ENCODE results near the gene IGIP. TPM values are rescaled to one million over a fixed set of nuclear protein-coding genes. Genes with fewer than 3 reads are reported as not detected.

Gene IGIP
- polyA plus RNA-seq, 3 donors = 0.08 to 0.75 TPM; not detected in 1

- intact Hi-C loops (cut with micrococcal nuclease) = no loop called here
- Histone ChIP-seq H3K27me3 (ENCODE audit: control insufficient read depth in 2 of 2, insufficient read depth in 2 of 2, low read length in 2 of 2) (peaks cover 33 to 65% of the 10 kb centered on the region in 2 donors), H3K9me3 (replicated peaks in 1 of 2; ENCODE audit: control insufficient read depth in 1 of 2, insufficient read depth in 1 of 2, low read length in 2 of 2) (no peaks in the 10 kb centered on the region), H3K9ac (ENCODE audit: insufficient read depth, low read length, poor library complexity, severe bottlenecking) (no peak overlapping the region), H3K36me3 (replicated peaks in 1 of 2; ENCODE audit: control insufficient read depth in 1 of 2, insufficient read depth in 2 of 2, low read length in 2 of 2) (no peaks in the 10 kb centered on the region), H3K4me3 (replicated peaks in 1 of 3; ENCODE audit: low read depth in 2 of 3, low read length in 3 of 3) (no peak overlapping the region), H3K4me2 (replicated peaks; ENCODE audit: extremely low read depth, low read length, poor library complexity, severe bottlenecking) (no peak overlapping the region), H2AFZ (ENCODE audit: insufficient read depth, low read depth, low read length, poor library complexity, severe bottlenecking) (no peak overlapping the region), H3K27ac (ENCODE audit: low read depth in 1 of 2, low read length in 2 of 2) (no peak overlapping the region), H3K4me1 (ENCODE audit: control insufficient read depth in 1 of 2, insufficient read depth in 2 of 2, low read length in 2 of 2) (no peaks in the 10 kb centered on the region), H4K20me1 (ENCODE audit: insufficient read depth, low read length) (no peaks in the 10 kb centered on the region), H3K79me2 (ENCODE audit: insufficient read depth, low read length) (no peaks in the 10 kb centered on the region)
- WGBS (ENCODE audit: insufficient coverage) = no CpG with 5 or more reads among the region's 1 CpG
- no peaks in the 10 kb centered on the region for H3K36me3 Mint-ChIP-seq
- H3K4me3 Mint-ChIP-seq = peak overlapping the region in 1 of 2 donors; percentile 31
- no peaks in the 10 kb centered on the region for H3K9me3 Mint-ChIP-seq
- TF ChIP-seq CTCF (IDR thresholded peaks at IDR 0.05) = no peak
- H3K27me3 Mint-ChIP-seq (ENCODE audit: low read depth in 3 of 3) = peaks cover 33 to 63% (median 38%) of the 10 kb centered on the region in 3 donors
- H3K4me1 Mint-ChIP-seq = no peaks in the 10 kb centered on the region
- no peak overlapping the region for H3K27ac Mint-ChIP-seq
- DNase-seq = no peak
Measured at GRCh38 chr5:140083650-140084049, 42.1 kb upstream of the IGIP start.

- Histone ChIP-seq H3K4me1 (ENCODE audit: control insufficient read depth in 1 of 2, insufficient read depth in 2 of 2, low read length in 2 of 2) (no peaks in the 10 kb centered on the region), H2AFZ (ENCODE audit: insufficient read depth, low read depth, low read length, poor library complexity, severe bottlenecking) (no peak overlapping the region), H3K4me3 (replicated peaks in 1 of 3; ENCODE audit: low read depth in 2 of 3, low read length in 3 of 3) (no peak overlapping the region), H3K4me2 (replicated peaks; ENCODE audit: extremely low read depth, low read length, poor library complexity, severe bottlenecking) (no peak overlapping the region), H3K36me3 (replicated peaks in 1 of 2; ENCODE audit: control insufficient read depth in 1 of 2, insufficient read depth in 2 of 2, low read length in 2 of 2) (no peaks in the 10 kb centered on the region), H3K27me3 (ENCODE audit: control insufficient read depth in 2 of 2, insufficient read depth in 2 of 2, low read length in 2 of 2) (peaks cover 33 to 57% of the 10 kb centered on the region in 2 donors), H3K27ac (ENCODE audit: low read depth in 1 of 2, low read length in 2 of 2) (no peak overlapping the region), H3K9me3 (replicated peaks in 1 of 2; ENCODE audit: control insufficient read depth in 1 of 2, insufficient read depth in 1 of 2, low read length in 2 of 2) (peaks cover 0 to 2% of the 10 kb centered on the region in 2 donors), H4K20me1 (ENCODE audit: insufficient read depth, low read length) (no peaks in the 10 kb centered on the region), H3K9ac (ENCODE audit: insufficient read depth, low read length, poor library complexity, severe bottlenecking) (no peak overlapping the region), H3K79me2 (ENCODE audit: insufficient read depth, low read length) (no peaks in the 10 kb centered on the region)
- H3K27ac Mint-ChIP-seq = no peak overlapping the region
- no peak for DNase-seq
- peak overlapping the region in 1 of 2 donors; percentile 44 for H3K4me3 Mint-ChIP-seq
- H3K9me3 Mint-ChIP-seq = peaks cover under 1 to 5% (median 3%) of the 10 kb centered on the region in 7 donors
- no peaks in the 10 kb centered on the region for H3K36me3 Mint-ChIP-seq
- peaks cover 33 to 56% (median 38%) of the 10 kb centered on the region in 3 donors for H3K27me3 Mint-ChIP-seq (ENCODE audit: low read depth in 3 of 3)
- intact Hi-C loops (cut with micrococcal nuclease) = no loop called here
- H3K4me1 Mint-ChIP-seq = no peaks in the 10 kb centered on the region
- TF ChIP-seq CTCF (IDR thresholded peaks at IDR 0.05) = no peak
- 73% methylated on average over 4 of the region's 4 CpGs for WGBS (ENCODE audit: insufficient coverage)
Measured at GRCh38 chr5:140084541-140084940, 41.2 kb upstream of the IGIP start.
